ENCODE data around the gene GABRD. TPM values are rescaled to one million over a fixed set of nuclear protein-coding genes. Genes with fewer than 3 reads are reported as not detected.

GABRD gene
- total RNA-seq, 1 experiment from 2014 or later: 15.6 TPM

DNA sequence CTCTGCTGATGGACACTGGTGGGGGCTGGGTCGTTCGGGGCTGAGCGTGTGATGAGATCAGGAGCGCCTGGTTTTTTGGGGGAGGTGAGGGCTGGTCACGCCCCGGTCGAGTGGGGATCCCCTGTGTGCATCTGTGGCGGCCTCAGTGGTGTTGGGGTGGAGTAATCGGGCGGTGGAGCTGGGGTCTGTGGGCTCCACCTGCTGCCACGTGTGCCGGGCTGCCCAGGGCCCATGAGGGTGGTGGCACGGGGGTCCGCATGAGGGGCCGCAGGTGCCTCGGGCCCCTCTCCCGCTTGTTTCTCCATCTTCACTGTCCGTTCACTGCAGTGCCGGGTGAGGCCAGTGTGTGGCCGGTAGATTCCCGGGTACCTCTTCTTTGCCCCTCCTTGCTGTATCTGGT, 48.2 kb downstream of the GABRD start:
- H3K36me3 ChIP-seq (ENCODE audit: control insufficient read depth in 1 of 2, insufficient read depth in 2 of 2, low read length in 2 of 2): peaks cover 0 to 8% of the 10 kb centered on the region in 2 experiments; a peak in 1 of 4 replicates

More for the DNA sequence above, 48.2 kb downstream of the GABRD start:
- no peak overlapping the region for H2AFZ ChIP-seq (ENCODE audit: low read depth, low read length, poor library complexity, severe bottlenecking)
- peaks cover 0 to 9% of the 10 kb centered on the region in 2 experiments; a peak in 2 of 4 replicates for H3K9me3 ChIP-seq (ENCODE audit: control insufficient read depth in 1 of 2, insufficient read depth in 1 of 2, low read depth in 1 of 2, low read length in 2 of 2)
- ChIA-PET POLR2A (no interaction called here), RAD21 (ENCODE audit: low non-redundant PET in 1 of 2, low total read pairs in 2 of 2, uncharacterized antibody in 2 of 2, unreplicated experiment in 2 of 2) (no interaction called here), CTCF (no interaction called here)
- intact Hi-C loops (cut with micrococcal nuclease): no loop called here
- DNase-seq (ENCODE audit: low read depth, low spot score) (no peak), ATAC-seq (no peak)
- no peaks in the 10 kb centered on the region for H3K4me1 ChIP-seq (ENCODE audit: control insufficient read depth in 1 of 2, insufficient read depth in 2 of 2, low read length in 2 of 2)
- H3K27ac ChIP-seq (ENCODE audit: low read depth, low read length): no peak overlapping the region
- H4K20me1 ChIP-seq (ENCODE audit: insufficient read depth): no peaks in the 10 kb centered on the region
- BruUV-seq (replicated peaks): no TSS peak
- no peak overlapping the region for H3K9ac ChIP-seq (ENCODE audit: low read length)
- no peak overlapping the region for H3K4me2 ChIP-seq (ENCODE audit: low read length)
- no peak overlapping the region for H3K4me3 ChIP-seq (replicated peaks in 1 of 2; ENCODE audit: low read depth in 1 of 2, low read length in 2 of 2)
- no peaks in the 10 kb centered on the region for H3K27me3 ChIP-seq (ENCODE audit: insufficient read depth, low read length)
- TF ChIP-seq JUND (IDR thresholded peaks at IDR 0.05): no peak
- no peak for TF ChIP-seq POLR2A (IDR thresholded peaks at IDR 0.05; ENCODE audit: borderline replicate concordance, extremely low read depth, insufficient read depth, insufficient read length)
- no peak for TF ChIP-seq EZH2phosphoT487 (IDR thresholded peaks at IDR 0.05; ENCODE audit: borderline replicate concordance)
- no peak for TF ChIP-seq RAD21 (IDR thresholded peaks at IDR 0.05; ENCODE audit: low read depth)
- no peak for TF ChIP-seq ZFX (IDR thresholded peaks at IDR 0.05)
- TF ChIP-seq, protein P1, sequence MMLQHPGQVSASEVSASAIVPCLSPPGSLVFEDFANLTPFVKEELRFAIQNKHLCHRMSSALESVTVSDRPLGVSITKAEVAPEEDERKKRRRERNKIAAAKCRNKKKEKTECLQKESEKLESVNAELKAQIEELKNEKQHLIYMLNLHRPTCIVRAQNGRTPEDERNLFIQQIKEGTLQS (IDR thresholded peaks at IDR 0.05): no peak
- no peak for TF ChIP-seq ZNF274 (IDR thresholded peaks at IDR 0.05; ENCODE audit: low read depth, low read length)
- TF ChIP-seq CEBPB (IDR thresholded peaks at IDR 0.05; ENCODE audit: low read depth): no peak
- no peak for TF ChIP-seq SIN3A (IDR thresholded peaks at IDR 0.05; ENCODE audit: low read depth)
- TF ChIP-seq, protein P2, sequence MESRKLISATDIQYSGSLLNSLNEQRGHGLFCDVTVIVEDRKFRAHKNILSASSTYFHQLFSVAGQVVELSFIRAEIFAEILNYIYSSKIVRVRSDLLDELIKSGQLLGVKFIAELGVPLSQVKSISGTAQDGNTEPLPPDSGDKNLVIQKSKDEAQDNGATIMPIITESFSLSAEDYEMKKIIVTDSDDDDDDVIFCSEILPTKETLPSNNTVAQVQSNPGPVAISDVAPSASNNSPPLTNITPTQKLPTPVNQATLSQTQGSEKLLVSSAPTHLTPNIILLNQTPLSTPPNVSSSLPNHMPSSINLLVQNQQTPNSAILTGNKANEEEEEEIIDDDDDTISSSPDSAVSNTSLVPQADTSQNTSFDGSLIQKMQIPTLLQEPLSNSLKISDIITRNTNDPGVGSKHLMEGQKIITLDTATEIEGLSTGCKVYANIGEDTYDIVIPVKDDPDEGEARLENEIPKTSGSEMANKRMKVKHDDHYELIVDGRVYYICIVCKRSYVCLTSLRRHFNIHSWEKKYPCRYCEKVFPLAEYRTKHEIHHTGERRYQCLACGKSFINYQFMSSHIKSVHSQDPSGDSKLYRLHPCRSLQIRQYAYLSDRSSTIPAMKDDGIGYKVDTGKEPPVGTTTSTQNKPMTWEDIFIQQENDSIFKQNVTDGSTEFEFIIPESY (IDR thresholded peaks at IDR 0.05; ENCODE audit: extremely low read depth, insufficient replicate concordance, low read length): no peak
- TF ChIP-seq YY1 (IDR thresholded peaks at IDR 0.05; ENCODE audit: extremely low read depth, insufficient replicate concordance, low read depth, low read length): no peak
- TF ChIP-seq, protein P3, sequence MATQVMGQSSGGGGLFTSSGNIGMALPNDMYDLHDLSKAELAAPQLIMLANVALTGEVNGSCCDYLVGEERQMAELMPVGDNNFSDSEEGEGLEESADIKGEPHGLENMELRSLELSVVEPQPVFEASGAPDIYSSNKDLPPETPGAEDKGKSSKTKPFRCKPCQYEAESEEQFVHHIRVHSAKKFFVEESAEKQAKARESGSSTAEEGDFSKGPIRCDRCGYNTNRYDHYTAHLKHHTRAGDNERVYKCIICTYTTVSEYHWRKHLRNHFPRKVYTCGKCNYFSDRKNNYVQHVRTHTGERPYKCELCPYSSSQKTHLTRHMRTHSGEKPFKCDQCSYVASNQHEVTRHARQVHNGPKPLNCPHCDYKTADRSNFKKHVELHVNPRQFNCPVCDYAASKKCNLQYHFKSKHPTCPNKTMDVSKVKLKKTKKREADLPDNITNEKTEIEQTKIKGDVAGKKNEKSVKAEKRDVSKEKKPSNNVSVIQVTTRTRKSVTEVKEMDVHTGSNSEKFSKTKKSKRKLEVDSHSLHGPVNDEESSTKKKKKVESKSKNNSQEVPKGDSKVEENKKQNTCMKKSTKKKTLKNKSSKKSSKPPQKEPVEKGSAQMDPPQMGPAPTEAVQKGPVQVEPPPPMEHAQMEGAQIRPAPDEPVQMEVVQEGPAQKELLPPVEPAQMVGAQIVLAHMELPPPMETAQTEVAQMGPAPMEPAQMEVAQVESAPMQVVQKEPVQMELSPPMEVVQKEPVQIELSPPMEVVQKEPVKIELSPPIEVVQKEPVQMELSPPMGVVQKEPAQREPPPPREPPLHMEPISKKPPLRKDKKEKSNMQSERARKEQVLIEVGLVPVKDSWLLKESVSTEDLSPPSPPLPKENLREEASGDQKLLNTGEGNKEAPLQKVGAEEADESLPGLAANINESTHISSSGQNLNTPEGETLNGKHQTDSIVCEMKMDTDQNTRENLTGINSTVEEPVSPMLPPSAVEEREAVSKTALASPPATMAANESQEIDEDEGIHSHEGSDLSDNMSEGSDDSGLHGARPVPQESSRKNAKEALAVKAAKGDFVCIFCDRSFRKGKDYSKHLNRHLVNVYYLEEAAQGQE (IDR thresholded peaks at IDR 0.05; ENCODE audit: low read depth): no peak
- no peak for TF ChIP-seq SRF (IDR thresholded peaks at IDR 0.05; ENCODE audit: low read depth)
- no peaks in the 10 kb centered on the region for H3K9me2 ChIP-seq (ENCODE audit: insufficient read depth)
- peaks cover 24% of the 10 kb centered on the region for H3K79me2 ChIP-seq (ENCODE audit: insufficient read depth, low read length)
